ENCODE data around the gene CDK19.
A peak's percentile ranks its signal among the peaks of the same experiment; 100 is the strongest.
"Not testable (repeated sequence)": the region's sequence is repeated elsewhere in the genome, so short reads cannot be mapped to it uniquely, and the experiment has no call there.

The CDK19 gene
- total RNA-seq, result 9.2 to 61.1 (median 43.3) reads per million in 17 experiments

GRCh38 chr6:110815411-110816409, at the start of gene CDK19:
CDK19 (minus strand) TSS chr6:110815469; CDS start chr6:110815136, 333 bp downstream.
- DNase-seq, result peak; percentile 99 to 100 (median 99)

DNA sequence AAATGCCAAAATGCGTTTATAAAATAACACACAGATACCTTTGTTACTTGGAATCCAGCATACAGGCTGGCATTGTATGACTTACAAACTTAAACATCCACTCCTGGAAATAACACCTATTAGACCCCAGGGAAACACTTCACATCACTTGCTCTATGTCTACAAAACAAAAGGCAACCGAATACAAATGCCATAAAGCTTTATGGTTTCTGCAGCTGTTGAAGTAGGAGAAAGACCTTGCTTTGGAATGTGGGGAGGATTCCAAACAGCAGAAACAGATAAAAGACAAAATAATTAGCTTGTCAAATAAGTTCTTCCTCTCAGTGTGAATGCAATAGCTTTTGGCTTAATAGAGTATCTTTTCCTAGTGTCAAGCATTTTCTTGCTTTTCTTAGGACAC, 49.6 kb upstream of the CDK19 start:
- no peak for DNase-seq

DNA sequence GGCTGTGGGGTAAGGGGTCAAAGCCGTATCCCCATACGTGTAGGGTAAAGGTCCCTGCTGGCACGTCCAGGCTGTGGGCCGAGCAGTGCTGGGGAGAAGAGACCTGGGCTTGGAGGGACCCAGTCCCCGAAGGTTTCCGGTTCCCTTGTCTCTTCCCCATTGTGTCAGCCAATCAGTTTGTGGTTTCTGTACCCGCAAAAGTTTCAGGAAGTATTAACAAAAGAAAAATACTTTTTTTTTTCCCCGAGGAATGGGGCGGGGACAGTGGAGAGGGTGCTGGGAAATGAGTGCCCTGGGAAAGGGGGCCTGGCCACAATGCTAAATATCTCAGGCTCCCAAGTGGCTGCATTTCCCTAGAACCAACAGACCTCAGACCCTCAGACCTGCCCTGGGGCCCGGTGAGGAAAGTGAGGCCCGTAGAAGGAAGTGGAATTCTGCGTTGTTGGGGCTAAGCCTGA, 44.1 kb upstream of the CDK19 start:
- peak; percentile 67 to 83 (median 81) for DNase-seq

DNA sequence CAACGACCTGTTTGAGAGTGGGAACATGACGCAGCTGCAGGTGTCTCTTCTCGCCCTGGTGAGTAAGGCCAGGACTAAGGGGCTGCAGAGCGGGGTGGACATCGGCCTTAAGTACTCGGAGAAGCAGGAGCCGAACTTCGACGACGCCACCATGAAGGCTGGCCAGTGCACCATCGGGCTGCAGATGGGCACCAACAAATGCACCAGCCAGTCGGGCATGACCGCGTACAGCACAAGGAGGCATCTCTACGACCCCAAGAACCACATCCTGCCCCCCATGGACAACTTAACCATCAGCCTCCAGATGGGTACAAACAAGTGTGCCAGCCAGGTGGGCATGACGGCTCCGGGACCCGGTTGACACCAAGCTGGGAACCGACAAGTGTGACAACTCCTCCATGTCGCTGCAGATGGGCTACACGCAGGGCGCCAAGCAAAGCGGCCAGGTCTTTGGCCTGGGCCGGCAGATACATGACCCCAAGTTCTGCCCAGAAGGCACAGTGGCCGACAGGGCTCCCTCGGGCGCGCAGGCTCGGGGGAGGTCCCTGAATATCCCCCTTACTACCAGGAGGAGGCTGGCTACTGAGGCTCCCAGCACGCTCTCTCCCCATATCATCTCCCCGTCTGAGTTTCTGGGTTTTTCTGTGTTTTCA, 43.4 kb upstream of the CDK19 start:
- no peak for DNase-seq

- DNase-seq, result no peak
These were observed 42.7 kb upstream of the CDK19 start for GRCh38 chr6:110858016-110858415.

GRCh38 chr6:110856296-110856695, 41.0 kb upstream of the CDK19 start:
- DNase-seq, result no peak

DNA sequence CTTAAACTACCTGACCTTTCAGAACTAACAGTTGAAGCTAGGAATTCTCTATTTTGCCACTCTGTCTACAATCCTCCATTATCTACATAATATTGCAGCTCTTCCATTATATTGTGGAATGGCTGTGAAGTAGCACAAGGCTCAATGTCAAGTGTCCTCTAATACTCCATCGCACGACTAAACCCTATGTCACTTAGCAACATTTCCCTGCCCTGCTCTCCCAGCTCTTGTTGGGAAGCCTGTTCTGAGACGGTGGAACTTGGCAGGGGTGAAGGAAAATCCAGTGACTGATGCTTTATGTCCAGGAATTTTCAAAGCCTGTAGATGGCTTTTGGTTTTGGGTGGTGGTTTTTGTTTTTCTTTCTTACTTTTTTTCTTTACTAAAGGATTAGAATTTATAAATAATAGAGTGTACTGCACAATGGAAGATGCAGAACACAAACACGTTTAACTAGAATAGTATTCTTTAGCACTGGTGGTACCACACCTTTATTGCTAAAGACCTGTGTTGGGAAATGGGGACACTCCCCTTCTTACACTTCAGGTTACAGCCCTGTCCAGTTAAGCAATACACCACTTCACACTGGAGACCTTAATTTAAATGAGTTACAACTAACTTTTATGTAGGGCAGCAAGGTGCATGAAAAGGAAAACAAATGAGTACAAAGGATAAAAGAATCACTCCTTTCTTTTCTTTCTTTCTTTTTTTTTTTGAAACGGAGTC, 38.6 kb upstream of the CDK19 start:
- DNase-seq, result no peak

DNA sequence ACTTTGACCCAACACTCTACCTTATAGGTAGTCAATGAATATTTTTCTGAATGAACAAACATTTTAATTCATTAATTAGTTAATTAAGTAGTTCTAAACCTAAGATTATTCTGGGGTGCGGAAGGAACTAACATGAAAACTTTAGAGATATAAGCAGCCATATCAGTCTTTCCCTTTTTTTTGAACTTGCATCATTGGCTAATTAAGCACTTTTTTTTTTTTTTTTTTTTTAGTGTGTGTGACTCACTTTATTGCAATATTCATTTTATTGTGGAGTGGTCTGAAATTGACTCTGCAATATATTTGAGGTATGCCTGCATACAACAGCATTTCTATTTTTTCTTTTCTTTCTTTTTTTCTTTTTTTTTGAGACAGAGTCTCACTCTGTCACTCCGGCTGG, 37.5 kb upstream of the CDK19 start:
- peak in 2 of 4 experiments; percentile 34 to 45 for DNase-seq

DNA sequence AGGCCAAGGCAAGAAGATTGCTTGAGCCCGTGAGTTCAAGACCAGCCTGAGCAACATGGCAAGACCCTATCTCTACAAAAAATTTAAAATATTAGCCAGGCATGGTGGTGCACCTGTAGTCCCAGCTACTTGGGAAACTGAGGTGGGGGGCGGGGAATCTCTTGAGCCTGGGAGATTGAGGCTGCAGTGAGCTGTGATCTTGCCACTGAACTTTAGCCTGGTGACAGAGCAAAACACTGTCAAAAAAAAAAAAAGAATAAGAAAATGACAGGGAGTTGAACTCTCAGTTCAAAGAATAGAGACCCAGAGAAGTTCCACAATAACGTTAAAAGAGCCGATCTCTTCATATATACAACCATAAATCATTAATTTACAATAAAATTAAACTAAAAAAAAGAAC, 34.5 kb upstream of the CDK19 start:
- DNase-seq, result no peak

- DNase-seq, result peak; percentile 41 to 54 (median 46)
These were observed 26.0 kb upstream of the CDK19 start for GRCh38 chr6:110841266-110841665.

- DNase-seq, result not testable (repeated sequence)
These were observed 20.5 kb upstream of the CDK19 start for GRCh38 chr6:110835751-110836150.

- no peak for DNase-seq
These were observed 18.6 kb upstream of the CDK19 start for GRCh38 chr6:110833831-110834230.

DNA sequence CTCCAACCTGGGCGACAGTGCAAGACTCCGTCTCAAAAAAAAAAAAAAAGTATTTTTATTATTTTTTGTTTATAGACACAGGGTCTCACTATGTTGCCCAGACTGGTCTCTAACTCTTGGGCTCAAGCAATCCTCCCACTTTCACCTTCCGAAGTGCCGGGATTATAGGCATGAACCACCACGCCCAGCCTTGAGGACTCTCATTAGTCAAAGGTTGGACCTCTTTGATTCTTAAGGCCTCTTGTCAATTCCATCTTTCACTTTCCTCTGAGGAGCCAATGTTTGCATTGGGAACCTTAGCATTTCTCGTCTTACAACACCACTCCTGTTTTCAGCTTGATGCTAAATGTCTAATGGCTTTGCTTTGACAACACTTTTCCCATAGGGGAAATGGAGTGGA, 16.1 kb upstream of the CDK19 start:
- DNase-seq, result no peak

GRCh38 chr6:110828396-110828795, 13.1 kb upstream of the CDK19 start:
- DNase-seq, result peak in 3 of 4 experiments; percentile 21 to 47 (median 39)

DNA sequence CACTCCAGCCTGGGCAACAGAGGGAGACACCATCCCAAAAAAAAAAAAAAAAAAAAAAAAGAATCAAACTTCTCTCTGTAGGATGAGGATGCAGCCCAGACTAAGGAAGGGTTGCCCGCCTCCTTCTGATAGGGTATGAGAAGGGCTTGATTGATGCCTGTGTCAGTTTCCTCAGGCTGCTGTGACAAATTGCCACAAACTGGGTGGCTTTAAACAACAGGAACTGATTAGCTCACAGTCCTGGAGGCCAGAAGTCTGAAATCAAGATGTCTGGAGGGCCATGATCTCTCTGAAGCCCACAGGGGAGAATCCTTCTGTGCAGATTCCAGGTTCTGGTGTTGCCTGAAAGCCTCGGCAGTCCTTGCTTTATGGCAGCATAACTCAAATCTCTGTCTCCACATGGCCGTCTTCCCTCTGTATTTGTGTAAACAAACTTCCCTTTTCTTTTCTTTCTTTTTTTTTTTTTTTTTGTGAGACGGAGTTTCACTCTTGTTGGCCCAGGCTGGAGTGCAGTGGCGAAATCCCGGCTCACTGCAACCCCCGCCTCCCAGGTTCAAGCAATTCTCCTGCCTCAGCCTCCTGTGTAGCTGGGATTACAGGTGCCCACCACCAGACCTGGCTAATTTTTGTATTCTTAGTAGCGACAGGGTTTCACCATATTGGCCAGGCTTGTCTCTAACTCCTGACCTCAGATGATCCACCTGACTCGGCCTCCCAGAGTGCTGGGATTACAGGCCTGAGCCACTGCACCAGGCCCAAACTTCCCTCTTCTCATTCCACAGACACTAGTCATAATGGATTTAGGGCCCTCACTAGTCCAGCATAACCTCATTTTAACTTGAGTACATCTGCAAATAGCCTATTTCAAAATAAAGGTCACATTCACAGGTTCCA, 11.2 kb upstream of the CDK19 start:
- peak; percentile 68 to 83 (median 80) for DNase-seq

DNA sequence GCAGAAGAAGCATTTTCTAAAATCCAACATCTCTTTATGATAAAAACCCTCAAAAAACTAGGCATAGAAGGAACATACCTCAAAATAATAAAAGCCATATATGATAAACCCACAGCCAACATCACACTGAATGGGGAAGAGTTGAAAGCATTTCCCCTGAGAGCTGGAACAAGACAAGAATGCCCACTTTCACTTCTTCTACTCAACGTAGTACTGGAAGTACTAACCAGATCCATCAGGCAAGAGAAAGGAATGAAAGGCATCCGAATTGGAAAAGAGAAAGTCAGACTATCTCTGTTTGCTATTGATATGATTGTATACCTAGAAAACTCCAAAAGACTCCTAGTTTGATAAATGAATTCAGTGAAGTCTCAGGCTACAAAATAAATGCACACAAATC, 7.9 kb upstream of the CDK19 start:
- DNase-seq, result peak in 3 of 4 experiments; percentile 39 to 57 (median 53)

DNA sequence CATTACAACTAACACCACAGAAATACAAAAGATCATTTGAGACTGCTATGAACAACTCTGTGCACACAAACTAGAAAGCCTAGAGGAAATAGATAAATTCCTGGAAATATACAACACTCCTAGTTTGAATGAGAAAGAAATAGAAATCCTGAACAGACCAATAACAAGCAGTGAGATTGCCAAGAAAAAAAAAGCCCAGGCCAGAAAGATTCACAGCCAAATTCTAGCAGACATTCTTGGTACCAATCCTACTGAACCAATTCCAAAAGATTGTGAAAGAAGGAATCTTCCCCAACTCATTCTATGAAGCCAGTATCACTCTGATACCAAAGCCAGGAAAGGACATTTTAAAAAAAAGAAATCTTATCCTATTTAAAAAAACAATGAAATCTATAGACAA, 7.0 kb upstream of the CDK19 start:
- DNase-seq, result no peak

GRCh38 chr6:110816677-110817076, 1.4 kb upstream of the CDK19 start:
- DNase-seq, result peak in 3 of 4 experiments; percentile 43 to 46 (median 44)

- DNase-seq, result no peak
These were observed 256 bp downstream of the CDK19 start for GRCh38 chr6:110815015-110815410.

DNA sequence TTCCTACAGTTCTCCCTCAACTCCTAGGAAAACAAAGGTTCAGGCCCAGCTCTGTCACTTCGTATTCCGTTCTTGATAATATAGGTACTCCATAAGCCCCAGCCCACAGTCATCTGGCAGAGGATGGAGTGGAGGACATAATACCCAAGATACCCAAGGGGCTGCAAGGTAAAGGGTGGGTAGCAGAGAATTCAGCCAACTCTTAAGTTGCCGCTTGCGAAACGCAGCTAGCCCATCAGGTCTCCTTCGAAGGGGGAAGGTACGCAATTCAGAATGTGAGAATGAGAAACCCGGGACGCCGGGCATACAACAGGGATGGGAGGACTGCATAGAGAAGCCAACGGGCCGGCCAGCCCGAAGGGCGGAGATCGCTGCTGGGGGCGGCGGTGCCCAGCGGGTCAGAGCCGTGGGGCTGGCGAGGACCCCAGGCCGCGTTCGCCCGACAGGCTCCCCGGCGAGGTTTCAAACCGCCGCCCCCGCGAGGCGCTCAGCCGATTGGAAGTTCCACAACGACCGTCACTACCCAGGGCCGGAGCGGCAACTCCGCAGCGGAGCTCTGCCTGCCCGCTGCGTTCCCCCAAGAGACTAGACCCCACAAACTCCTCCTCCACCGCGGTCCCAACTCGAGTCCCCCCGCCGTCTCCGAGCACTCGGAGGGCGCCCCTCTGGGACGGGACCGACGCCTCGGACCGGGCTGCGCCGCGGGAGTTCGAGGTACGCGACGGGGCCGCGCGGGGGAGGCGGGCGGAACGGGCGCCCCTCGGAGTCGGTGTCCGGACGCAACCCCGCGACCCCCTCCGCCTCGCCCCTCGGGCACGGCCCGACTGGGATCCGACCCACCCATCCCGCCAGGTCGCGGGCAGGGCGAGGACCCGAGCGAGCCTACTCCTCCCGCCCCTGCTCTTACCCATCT, 911 bp downstream of the CDK19 start:
- DNase-seq, result peak; percentile 64 to 89 (median 80)
